Measurements from ENCODE around the gene SH3BP1. TPM values are rescaled to one million over a fixed set of nuclear protein-coding genes. Genes with fewer than 3 reads are reported as not detected.

Gene SH3BP1
- total and polyA plus RNA-seq, 9 of the 15 experiments (the other 6 are each of a cell fraction or from before 2014, with no cell fraction given): 0.10 to 36.2 (median 10.4) TPM

- no peak for TF ChIP-seq NUFIP1 (IDR thresholded peaks at IDR 0.05; ENCODE audit: partially characterized antibody)
- peak; percentile 65 for TF ChIP-seq TFAP4 (CRISPR knock-in tag; IDR thresholded peaks at IDR 0.05; ENCODE audit: borderline replicate concordance)
- no peak for TF ChIP-seq CHCHD3 (CRISPR knock-in tag; IDR thresholded peaks at IDR 0.05)
- TF ChIP-seq DLX4 (CRISPR knock-in tag; IDR thresholded peaks at IDR 0.05): no peak
- TF ChIP-seq HNRNPK (IDR thresholded peaks at IDR 0.05; ENCODE audit: low read depth, low read length, poor library complexity, severe bottlenecking): no peak
- TF ChIP-seq NFIX (CRISPR knock-in tag; IDR thresholded peaks at IDR 0.05; ENCODE audit: low read depth): no peak
- TF ChIP-seq ZNF398 (CRISPR knock-in tag; IDR thresholded peaks at IDR 0.05): no peak
- no peak for TF ChIP-seq ZNF224 (CRISPR knock-in tag; IDR thresholded peaks at IDR 0.05)
- peak; percentile 27 for TF ChIP-seq FIP1L1 (IDR thresholded peaks at IDR 0.05; ENCODE audit: low read depth, low read length, poor library complexity, severe bottlenecking)
- TF ChIP-seq EP300 (IDR thresholded peaks at IDR 0.05; ENCODE audit: low read length): no peak
- no peak for TF ChIP-seq CBX8 (IDR thresholded peaks at IDR 0.05; ENCODE audit: borderline replicate concordance, extremely low read depth, low read depth, low read length, poor library complexity, severe bottlenecking)
- TF ChIP-seq ZC3H11A (IDR thresholded peaks at IDR 0.05; ENCODE audit: low read depth, low read length): no peak
- TF ChIP-seq ZNF174 (CRISPR knock-in tag; IDR thresholded peaks at IDR 0.05): no peak
- TF ChIP-seq SMARCC2 (IDR thresholded peaks at IDR 0.05; ENCODE audit: low read depth): no peak
- TF ChIP-seq E4F1 (CRISPR knock-in tag; IDR thresholded peaks at IDR 0.05; ENCODE audit: borderline replicate concordance): no peak
- no peak for TF ChIP-seq GATA2 (CRISPR knock-in tag; IDR thresholded peaks at IDR 0.05)
- no peak for TF ChIP-seq MCM7 (IDR thresholded peaks at IDR 0.05)
- TF ChIP-seq ZNF146 (CRISPR knock-in tag; IDR thresholded peaks at IDR 0.05; ENCODE audit: unreplicated experiment): no peak
- no peak for TF ChIP-seq CBX2 (IDR thresholded peaks at IDR 0.05; ENCODE audit: insufficient read depth, low read length, poor library complexity, severe bottlenecking)
- TF ChIP-seq, protein P1, sequence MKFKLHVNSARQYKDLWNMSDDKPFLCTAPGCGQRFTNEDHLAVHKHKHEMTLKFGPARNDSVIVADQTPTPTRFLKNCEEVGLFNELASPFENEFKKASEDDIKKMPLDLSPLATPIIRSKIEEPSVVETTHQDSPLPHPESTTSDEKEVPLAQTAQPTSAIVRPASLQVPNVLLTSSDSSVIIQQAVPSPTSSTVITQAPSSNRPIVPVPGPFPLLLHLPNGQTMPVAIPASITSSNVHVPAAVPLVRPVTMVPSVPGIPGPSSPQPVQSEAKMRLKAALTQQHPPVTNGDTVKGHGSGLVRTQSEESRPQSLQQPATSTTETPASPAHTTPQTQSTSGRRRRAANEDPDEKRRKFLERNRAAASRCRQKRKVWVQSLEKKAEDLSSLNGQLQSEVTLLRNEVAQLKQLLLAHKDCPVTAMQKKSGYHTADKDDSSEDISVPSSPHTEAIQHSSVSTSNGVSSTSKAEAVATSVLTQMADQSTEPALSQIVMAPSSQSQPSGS (CRISPR knock-in tag; IDR thresholded peaks at IDR 0.05): no peak
Measured at GRCh38 chr22:37674951-37675929, 35.8 kb downstream of the SH3BP1 start, which contains the start of gene LGALS1 (continued).
